SU-DHL-6 (cell line): ENCODE results near the gene PPP2R2D.
"Not testable (repeated sequence)": the region's sequence is repeated elsewhere in the genome, so short reads cannot be mapped to it uniquely, and the experiment has no call there.

Experiments
- H2AFZ ChIP-seq: fragments of 200-600 bp; sonication (generic); 2 replicates; pipeline ENCODE4 v1.6.1; 2014; ENCODE audit warnings: low read depth, mild to moderate bottlenecking, moderate library complexity, mixed read lengths, antibody characterized with exemption, low read length; ENCODE audit not compliant: severe bottlenecking
- H3F3A ChIP-seq: fragments of 200-600 bp; shearing (Covaris generic); 2 replicates; pipeline ENCODE4 v1.6.0; 2016; ENCODE audit warnings: antibody characterized with exemption, mild to moderate bottlenecking; ENCODE audit not compliant: insufficient read depth
- H3K27ac ChIP-seq: fragments of 200-600 bp; sonication (generic); 2 replicates; pipeline ENCODE4 v1.5.1; 2016; ENCODE audit warnings: low read depth, mild to moderate bottlenecking, low read length, moderate library complexity, mixed read lengths
- H3K27me3 ChIP-seq: fragments of 200-600 bp; sonication (generic), shearing (Covaris generic); 2 replicates; pipeline ENCODE4 v1.6.0; 2014; ENCODE audit warnings: mild to moderate bottlenecking, low read length
- H3K36me3 ChIP-seq: fragments of 200-600 bp; sonication (generic); 2 replicates; pipeline ENCODE4 v1.6.1; 2014; ENCODE audit warnings: mild to moderate bottlenecking, low read length, mixed read lengths
- H3K4me2 ChIP-seq: fragments of 300-600, 200-600 bp; shearing (Covaris generic), sonication (generic); 2 replicates; pipeline ENCODE4 v1.6.0; 2014; ENCODE audit warnings: low read length, low read depth, mild to moderate bottlenecking; ENCODE audit not compliant: poor library complexity, severe bottlenecking
- H3K4me3 ChIP-seq: fragments of 200-600 bp; sonication (generic); 2 replicates; pipeline ENCODE4 v1.5.1; 2014; ENCODE audit warnings: antibody characterized with exemption, low read length, mild to moderate bottlenecking, mixed read lengths; ENCODE audit not compliant: insufficient read depth, poor library complexity, severe bottlenecking
- H3K79me2 ChIP-seq: fragments of 200-600 bp; sonication (generic); 2 replicates; pipeline ENCODE4 v1.6.1; 2014; ENCODE audit warnings: mild to moderate bottlenecking, low read length, moderate library complexity; ENCODE audit not compliant: insufficient read depth
- H3K9ac ChIP-seq: fragments of 200-600 bp; sonication (generic); 2 replicates; pipeline ENCODE4 v1.7.0; 2014; ENCODE audit warnings: mild to moderate bottlenecking, low read length
- H3K9me2 ChIP-seq: fragments of 200-600 bp; sonication (generic); replicated peaks from 2 replicates; pipeline ENCODE4 v1.6.1; 2014; ENCODE audit warnings: low read length; ENCODE audit not compliant: insufficient read depth
- H3K9me3 ChIP-seq: fragments of 200-600 bp; sonication (generic); 2 replicates; pipeline ENCODE4 v1.6.1; 2014; ENCODE audit warnings: low read length, mixed read lengths; ENCODE audit not compliant: insufficient read depth
- H4K20me1 ChIP-seq: fragments of 200-600 bp; sonication (generic); 2 replicates; pipeline ENCODE4 v1.6.1; 2014; ENCODE audit warnings: low read depth, mild to moderate bottlenecking, antibody characterized with exemption, low read length, moderate library complexity, mixed read lengths
- EZH2phosphoT487 ChIP-seq: fragments of 200-600 bp; sonication (generic), shearing (Covaris generic); conservative IDR thresholded peaks from 2 replicates; pipeline ENCODE4 v1.6.1; 2018; ENCODE audit warnings: mild to moderate bottlenecking, antibody characterized with exemption, low read length, moderate library complexity, mixed read lengths
- TF ChIP-seq, protein P1 (sequence below): fragments of 200-600 bp; sonication (generic); IDR thresholded peaks from one replicate; pipeline ENCODE4 v1.5.1; 2017; ENCODE audit warnings: antibody characterized with exemption, mild to moderate bottlenecking, low read length, moderate library complexity; ENCODE audit not compliant: insufficient read depth, poor library complexity, severe bottlenecking

The PPP2R2D gene

GRCh38 chr10:131915484-131915883 lies 14.7 kb downstream of the PPP2R2D start:
- no peak overlapping the region for H3K4me3 ChIP-seq
- peaks cover 15% of the 10 kb centered on the region for H4K20me1 ChIP-seq
- no peak overlapping the region for H2AFZ ChIP-seq
- no peaks in the 10 kb centered on the region for H3K9me2 ChIP-seq
- no peaks in the 10 kb centered on the region for H3K9me3 ChIP-seq
- H3K4me2 ChIP-seq: no peak overlapping the region
- H3K36me3 ChIP-seq: 0 out of 2 replicates have a peak, but pooled peaks cover 3% of the 10 kb centered on the region
- no peaks in the 10 kb centered on the region for H3F3A ChIP-seq
- H3K9ac ChIP-seq: no peak overlapping the region
- H3K27ac ChIP-seq: no peak overlapping the region
- H3K79me2 ChIP-seq: peaks cover 64% of the 10 kb centered on the region
- H3K27me3 ChIP-seq: no peaks in the 10 kb centered on the region
- no peak for TF ChIP-seq EZH2phosphoT487
- TF ChIP-seq, protein P1, sequence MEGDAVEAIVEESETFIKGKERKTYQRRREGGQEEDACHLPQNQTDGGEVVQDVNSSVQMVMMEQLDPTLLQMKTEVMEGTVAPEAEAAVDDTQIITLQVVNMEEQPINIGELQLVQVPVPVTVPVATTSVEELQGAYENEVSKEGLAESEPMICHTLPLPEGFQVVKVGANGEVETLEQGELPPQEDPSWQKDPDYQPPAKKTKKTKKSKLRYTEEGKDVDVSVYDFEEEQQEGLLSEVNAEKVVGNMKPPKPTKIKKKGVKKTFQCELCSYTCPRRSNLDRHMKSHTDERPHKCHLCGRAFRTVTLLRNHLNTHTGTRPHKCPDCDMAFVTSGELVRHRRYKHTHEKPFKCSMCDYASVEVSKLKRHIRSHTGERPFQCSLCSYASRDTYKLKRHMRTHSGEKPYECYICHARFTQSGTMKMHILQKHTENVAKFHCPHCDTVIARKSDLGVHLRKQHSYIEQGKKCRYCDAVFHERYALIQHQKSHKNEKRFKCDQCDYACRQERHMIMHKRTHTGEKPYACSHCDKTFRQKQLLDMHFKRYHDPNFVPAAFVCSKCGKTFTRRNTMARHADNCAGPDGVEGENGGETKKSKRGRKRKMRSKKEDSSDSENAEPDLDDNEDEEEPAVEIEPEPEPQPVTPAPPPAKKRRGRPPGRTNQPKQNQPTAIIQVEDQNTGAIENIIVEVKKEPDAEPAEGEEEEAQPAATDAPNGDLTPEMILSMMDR: no peak

- peaks cover 18% of the 10 kb centered on the region for H4K20me1 ChIP-seq
- no peak overlapping the region for H3K4me2 ChIP-seq
- no peak overlapping the region for H2AFZ ChIP-seq
- H3K9me3 ChIP-seq: no peaks in the 10 kb centered on the region
- H3K79me2 ChIP-seq: peaks cover 64% of the 10 kb centered on the region
- no peak overlapping the region for H3K27ac ChIP-seq
- no peaks in the 10 kb centered on the region for H3F3A ChIP-seq
- H3K9me2 ChIP-seq: no peaks in the 10 kb centered on the region
- H3K4me3 ChIP-seq: no peak overlapping the region
- H3K9ac ChIP-seq: no peak overlapping the region
- no peak for TF ChIP-seq EZH2phosphoT487
- TF ChIP-seq, protein P1: no peak
- no peaks in the 10 kb centered on the region for H3K27me3 ChIP-seq
- 0 out of 2 replicates have a peak, but pooled peaks cover 3% of the 10 kb centered on the region for H3K36me3 ChIP-seq
These were observed 15.4 kb downstream of the PPP2R2D start for GRCh38 chr10:131915990-131916766.

DNA sequence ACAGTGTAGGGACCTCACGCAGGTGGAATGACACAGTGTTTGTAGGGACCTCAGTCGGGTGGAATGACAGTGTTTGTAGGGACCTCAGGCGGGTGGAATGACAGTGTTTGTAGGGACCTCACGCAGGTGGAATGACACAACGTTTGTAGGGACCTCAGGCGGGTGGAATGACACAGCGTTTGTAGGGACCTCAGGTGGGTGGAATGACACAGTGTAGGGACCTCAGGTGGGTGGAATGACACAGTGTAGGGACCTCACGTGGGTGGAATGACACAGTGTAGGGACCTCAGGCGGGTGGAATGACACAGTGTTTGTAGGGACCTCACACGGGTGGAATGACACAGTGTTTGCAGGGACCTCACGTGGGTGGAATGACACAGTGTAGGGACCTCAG lies 16.0 kb downstream of the PPP2R2D start:
- peaks cover 18% of the 10 kb centered on the region for H4K20me1 ChIP-seq
- H3K4me3 ChIP-seq, H3K36me3 ChIP-seq, H2AFZ ChIP-seq, H3K9ac ChIP-seq, H3K4me2 ChIP-seq, H3F3A ChIP-seq, H3K27me3 ChIP-seq, H3K9me2 ChIP-seq, H3K27ac ChIP-seq, H3K9me3 ChIP-seq: not testable (repeated sequence)
- H3K79me2 ChIP-seq: peaks cover 64% of the 10 kb centered on the region

GRCh38 chr10:131917496-131917895 lies 16.7 kb downstream of the PPP2R2D start:
- Histone ChIP-seq H4K20me1 (peaks cover 16% of the 10 kb centered on the region), H3K79me2 (peaks cover 65% of the 10 kb centered on the region)
- not testable (repeated sequence) for H3K4me2 ChIP-seq, H3K9me3 ChIP-seq, H3K4me3 ChIP-seq, H3K36me3 ChIP-seq, H3F3A ChIP-seq, H3K9me2 ChIP-seq, H2AFZ ChIP-seq, H3K27ac ChIP-seq, H3K27me3 ChIP-seq, H3K9ac ChIP-seq

GRCh38 chr10:131919461-131919860 lies 18.7 kb downstream of the PPP2R2D start:
- not testable (repeated sequence) for H3K9me3 ChIP-seq, H3K27ac ChIP-seq, H3K4me2 ChIP-seq, H3K27me3 ChIP-seq, H3K9me2 ChIP-seq, H3F3A ChIP-seq, H3K36me3 ChIP-seq, H2AFZ ChIP-seq, H3K9ac ChIP-seq, H3K4me3 ChIP-seq
- peaks cover 12% of the 10 kb centered on the region; the same call in 1 of the 2 replicates for H4K20me1 ChIP-seq
- H3K79me2 ChIP-seq: peaks cover 65% of the 10 kb centered on the region
